GM12874 (cell line): Measurements from ENCODE around the gene ESRP2.

Experiments used
- TF ChIP-seq, protein P1 (sequence below): IDR thresholded peaks from 2 replicates; pipeline ENCODE4 v1.5.1; 2011; ENCODE audit warnings: low read depth, mild to moderate bottlenecking, control low read depth, low read length, moderate library complexity; ENCODE audit not compliant: insufficient read depth

The ESRP2 gene

DNA sequence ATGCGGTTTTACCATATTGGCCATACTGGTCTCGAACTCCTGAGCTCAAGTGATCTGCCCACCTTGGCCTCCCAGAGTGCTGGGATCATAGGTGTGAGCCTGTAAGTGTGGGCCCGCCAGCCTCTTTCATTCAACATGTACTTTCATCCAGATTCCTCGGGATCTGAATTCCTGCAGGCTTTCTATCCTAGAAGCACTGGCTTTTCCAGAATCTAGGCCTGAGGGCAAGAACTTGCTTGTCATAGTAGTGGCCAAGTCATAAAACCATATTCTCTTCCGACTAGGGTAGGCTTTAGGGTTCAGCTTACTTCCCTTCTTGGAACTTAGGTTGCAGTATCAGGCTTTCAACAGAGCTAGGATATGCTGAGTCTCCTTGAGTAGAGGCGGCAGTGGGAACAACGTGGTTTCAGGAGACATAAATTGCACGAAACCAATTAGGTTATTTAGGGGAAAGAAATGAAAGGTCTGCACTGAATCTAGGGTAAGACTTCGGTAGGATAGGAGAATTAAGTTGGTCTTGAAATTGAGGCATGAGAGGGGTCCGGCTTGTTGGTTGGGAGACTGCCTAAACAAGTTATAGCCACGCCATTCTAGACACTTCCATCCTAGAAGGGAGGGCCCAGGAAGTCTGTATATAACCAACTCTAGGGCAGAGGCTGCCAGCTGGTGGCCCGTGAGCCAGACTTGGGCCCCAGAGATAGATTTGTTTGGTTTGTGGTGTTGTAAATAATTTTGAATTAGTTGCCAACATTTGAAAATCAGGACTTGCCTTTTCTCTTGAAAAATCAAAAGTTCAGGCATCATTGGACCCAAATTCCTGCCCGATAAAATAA, 44.0 kb upstream of the ESRP2 start:
- TF ChIP-seq, protein P1, sequence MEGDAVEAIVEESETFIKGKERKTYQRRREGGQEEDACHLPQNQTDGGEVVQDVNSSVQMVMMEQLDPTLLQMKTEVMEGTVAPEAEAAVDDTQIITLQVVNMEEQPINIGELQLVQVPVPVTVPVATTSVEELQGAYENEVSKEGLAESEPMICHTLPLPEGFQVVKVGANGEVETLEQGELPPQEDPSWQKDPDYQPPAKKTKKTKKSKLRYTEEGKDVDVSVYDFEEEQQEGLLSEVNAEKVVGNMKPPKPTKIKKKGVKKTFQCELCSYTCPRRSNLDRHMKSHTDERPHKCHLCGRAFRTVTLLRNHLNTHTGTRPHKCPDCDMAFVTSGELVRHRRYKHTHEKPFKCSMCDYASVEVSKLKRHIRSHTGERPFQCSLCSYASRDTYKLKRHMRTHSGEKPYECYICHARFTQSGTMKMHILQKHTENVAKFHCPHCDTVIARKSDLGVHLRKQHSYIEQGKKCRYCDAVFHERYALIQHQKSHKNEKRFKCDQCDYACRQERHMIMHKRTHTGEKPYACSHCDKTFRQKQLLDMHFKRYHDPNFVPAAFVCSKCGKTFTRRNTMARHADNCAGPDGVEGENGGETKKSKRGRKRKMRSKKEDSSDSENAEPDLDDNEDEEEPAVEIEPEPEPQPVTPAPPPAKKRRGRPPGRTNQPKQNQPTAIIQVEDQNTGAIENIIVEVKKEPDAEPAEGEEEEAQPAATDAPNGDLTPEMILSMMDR, result no peak

DNA sequence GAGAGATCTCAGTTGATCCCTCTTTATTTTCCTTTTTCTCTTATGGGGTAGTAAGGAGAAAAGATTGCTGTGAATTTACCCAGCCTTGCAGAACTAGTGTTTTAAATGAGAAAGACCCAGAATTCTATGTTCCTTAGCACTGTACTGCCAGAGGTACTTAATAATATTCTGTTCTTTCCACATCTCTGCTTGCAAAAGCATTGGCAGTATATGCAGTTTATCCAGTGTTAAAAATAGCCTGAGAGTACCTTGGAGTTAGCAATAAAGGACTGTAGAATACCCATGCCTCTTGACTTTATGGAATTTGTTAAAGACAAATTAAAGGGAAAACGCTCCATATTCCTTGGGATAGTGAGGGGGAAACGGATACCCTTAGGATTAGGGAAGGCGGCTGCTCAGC, 40.3 kb upstream of the ESRP2 start:
- TF ChIP-seq, protein P1, result no peak

DNA sequence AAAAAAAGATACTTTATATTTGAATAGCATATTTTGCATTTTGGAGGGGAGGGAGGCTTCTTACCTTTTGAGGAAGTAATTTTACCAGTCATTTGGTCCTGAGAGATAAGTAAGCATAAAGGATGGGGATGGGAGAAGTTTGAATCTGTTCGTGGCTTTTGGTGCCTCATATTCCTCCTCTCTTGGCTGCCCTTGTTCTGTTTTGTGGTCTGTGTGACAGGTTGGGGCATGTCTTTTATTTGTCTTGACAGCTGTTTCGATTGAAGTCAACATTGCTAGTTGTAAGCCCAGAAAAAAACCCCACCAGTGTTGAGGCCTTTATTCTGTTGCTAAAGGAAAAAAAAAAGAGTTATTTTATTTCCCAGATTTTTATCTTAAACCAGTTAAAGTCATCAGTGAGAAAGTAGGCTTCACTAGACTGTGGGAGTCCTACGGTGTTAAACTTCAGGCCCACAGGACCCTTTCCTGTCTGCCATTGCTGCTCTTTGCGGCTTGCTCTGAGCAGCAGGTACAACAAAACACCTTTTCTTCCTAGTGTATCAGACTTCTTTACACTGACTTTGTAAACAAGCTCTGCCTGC, 39.8 kb upstream of the ESRP2 start:
- TF ChIP-seq, protein P1, result no peak

DNA sequence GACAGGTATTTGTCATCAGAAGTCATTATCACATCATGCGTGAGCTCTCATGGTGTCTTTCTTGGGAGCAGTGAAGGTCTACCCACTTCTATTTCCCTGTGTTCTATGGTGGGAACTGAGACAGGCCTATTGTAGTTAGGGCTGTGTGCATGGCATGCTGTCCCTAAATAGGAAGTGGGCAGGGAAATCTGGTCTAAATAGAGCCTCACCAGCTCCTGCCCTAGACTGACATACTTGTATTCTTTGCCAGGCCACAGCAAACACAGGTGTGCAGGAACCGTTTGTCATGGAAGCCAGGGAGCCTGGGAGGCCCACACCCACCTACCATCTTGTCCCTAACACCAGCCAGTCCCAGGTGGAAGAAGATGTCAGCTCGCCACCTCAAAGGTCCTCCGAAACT, 38.5 kb upstream of the ESRP2 start:
- TF ChIP-seq, protein P1, result no peak

DNA sequence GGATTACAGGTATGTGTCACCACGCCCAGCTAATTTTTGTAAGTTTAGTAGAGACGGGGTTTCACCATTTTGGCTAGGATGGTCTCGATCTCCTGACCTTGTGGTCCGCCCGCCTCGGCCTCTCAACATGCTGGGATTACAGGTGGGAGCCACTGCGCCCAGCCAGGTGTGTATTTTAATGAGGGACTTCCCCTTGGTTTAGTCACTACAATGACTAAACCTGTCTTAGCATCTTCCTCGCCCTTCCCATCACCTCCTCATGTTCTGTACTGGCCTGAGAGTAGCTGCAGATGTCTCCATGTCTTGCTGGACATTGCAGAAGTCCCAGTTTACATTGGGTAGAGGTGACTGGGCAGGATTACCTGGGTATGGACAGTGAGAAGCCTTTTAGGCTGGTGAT, 38.0 kb upstream of the ESRP2 start:
- TF ChIP-seq, protein P1, result no peak

DNA sequence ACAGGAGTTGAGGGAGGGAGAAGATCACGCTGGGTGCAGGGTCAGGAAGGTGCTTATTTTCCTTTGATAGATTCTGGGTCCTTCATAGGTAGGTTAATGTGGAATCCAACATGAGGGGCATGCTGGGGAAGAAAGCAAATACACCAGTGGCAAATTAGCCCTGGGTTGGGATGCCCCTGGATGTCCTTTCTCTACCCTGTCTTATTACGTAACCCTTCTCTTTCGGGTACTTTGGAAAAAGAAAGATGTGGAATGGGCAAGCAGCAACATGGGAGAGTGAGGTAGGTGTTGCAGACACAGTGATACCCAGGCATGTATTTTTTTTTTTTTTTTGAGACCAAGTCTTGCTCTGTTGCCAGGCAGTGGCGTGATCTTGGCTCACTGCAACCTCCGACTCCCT, 37.5 kb upstream of the ESRP2 start:
- TF ChIP-seq, protein P1, result no peak

DNA sequence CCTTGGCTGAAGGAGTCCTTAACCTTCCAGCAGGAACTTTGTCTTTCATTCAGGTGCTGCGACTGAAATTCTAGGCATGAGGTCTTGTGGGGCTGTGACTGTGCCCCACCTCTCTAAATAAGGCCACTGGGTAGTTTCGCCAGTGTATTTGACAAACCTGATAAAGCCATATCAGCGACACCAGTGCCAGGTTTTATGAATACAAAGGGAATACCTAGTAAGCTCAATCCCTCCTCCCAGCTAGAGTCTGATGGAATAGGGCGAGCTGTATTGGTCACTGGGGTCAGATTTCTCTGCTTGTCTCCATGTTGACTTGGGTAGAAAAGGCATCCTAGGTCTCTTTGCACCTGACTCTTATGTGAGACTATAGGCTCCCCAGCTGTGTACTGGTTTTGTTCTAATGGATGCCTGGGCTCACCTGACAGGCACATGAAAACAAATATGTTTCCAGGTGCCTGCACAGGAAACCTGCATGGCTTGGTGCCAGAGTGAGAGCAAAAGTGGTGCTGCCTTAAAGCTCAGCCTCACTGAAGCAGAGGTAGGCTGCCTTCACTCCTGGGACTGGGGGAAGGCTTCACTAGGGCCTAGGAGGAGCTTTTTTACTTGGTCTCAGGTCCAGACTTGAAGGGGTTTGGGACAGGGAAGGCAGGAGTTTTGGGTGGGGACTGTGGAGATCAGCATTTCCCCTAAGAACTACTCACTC, 36.7 kb upstream of the ESRP2 start:
- TF ChIP-seq, protein P1, result no peak
